LNCAP (cell line): ENCODE measurements around the gene MMP24.

Experiments
- TF ChIP-seq, protein P1 (sequence below): fragments of 450-650 bp; IDR thresholded peaks from 2 replicates; pipeline ENCODE4 v1.5.1; 2017; ENCODE audit warnings: mild to moderate bottlenecking

Gene MMP24

DNA sequence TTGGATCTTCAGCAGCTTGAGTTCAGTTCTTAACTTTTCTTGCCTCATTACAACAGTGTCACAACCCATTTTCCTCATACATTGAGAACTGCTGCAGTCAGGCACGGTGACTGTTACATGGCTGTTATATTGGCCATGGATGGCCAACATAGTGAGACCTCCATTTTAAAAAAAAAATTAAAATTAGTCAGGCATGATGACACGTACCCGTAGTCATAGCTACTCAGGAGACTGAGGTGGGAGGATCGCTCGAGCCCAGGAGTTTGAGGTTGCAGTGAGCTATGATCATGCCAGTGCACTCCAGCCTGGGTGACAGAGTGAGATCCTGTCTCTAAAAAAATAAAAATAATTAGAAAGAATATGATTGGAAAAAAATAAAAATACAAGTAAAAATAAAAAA, 9.9 kb upstream of the MMP24 start:
- TF ChIP-seq, protein P1, sequence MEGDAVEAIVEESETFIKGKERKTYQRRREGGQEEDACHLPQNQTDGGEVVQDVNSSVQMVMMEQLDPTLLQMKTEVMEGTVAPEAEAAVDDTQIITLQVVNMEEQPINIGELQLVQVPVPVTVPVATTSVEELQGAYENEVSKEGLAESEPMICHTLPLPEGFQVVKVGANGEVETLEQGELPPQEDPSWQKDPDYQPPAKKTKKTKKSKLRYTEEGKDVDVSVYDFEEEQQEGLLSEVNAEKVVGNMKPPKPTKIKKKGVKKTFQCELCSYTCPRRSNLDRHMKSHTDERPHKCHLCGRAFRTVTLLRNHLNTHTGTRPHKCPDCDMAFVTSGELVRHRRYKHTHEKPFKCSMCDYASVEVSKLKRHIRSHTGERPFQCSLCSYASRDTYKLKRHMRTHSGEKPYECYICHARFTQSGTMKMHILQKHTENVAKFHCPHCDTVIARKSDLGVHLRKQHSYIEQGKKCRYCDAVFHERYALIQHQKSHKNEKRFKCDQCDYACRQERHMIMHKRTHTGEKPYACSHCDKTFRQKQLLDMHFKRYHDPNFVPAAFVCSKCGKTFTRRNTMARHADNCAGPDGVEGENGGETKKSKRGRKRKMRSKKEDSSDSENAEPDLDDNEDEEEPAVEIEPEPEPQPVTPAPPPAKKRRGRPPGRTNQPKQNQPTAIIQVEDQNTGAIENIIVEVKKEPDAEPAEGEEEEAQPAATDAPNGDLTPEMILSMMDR: no peak

DNA sequence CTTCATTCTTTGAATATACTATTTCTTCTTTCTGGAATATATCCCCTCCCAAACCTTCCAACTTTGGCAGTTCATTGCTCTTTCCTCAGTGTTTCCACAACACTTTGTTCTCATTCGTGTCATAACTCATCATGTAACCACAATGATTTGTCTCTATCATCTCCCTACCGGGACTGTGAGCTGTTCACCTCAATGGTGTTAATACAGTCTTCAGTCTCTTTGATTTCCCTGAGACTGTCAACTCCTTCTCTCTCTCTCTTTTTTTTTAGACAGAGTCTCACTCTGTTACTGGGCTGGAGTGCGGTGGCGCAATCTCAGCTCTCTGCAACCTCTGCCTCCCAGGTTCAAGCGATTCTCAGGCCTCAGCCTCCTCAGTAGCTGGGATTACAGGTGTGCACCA, 2.5 kb upstream of the MMP24 start:
- TF ChIP-seq, protein P1: no peak

DNA sequence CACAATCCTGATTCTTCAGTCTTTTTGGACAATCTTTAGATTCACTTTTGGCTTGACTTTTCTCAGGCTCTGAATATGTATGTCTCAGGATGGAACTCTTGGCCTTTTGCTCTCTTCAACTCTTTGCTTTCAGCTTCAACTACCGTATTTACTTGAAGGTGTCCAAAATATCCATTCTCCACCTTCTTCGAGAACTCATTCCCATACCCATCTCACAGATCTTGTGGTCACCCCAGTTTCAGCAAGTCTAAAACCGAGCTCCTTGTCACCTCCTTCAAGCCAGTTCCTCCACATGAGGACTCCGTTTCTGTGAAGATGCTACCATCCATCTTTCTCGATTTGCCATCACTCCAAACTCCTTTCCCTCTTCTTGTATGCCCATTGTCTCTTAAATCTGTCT, 2.0 kb upstream of the MMP24 start:
- TF ChIP-seq, protein P1: no peak

DNA sequence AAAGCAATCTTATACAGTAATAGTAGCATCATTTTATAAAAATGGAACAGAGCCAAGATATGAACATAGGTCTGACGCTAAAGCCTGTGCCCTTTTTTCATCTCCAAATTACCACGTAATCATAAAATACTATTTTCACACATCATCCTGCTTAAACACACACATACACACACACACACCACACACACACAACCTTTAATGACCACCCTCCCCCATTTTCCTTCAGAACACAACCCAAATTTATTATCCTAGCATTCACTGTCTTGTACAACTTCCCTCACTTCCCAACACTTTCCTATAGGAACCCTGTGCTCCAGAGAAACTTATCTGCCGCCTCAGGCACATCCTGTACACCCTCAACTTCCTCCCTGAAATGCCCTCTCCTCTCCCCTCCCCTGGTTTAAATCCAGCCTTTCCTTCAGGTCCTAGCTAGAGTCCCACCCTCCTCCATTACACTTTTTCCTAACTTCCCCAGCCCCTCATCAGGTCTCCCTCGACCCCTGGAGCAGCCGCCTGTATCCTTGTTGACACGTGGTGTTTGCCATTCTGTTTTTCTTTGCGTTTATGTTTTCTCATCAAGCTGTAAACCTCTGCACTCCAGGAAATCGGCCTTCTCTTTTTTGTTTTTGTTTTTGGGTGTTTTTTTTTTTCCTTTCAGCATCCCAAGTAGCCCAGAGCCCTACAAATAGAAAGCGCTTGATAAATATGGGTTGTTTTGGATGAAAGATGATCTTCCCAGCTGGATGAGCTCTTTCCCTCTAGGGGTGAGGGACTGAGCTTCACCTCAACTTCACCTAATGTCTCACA, 968 bp upstream of the MMP24 start:
- TF ChIP-seq, protein P1: no peak

DNA sequence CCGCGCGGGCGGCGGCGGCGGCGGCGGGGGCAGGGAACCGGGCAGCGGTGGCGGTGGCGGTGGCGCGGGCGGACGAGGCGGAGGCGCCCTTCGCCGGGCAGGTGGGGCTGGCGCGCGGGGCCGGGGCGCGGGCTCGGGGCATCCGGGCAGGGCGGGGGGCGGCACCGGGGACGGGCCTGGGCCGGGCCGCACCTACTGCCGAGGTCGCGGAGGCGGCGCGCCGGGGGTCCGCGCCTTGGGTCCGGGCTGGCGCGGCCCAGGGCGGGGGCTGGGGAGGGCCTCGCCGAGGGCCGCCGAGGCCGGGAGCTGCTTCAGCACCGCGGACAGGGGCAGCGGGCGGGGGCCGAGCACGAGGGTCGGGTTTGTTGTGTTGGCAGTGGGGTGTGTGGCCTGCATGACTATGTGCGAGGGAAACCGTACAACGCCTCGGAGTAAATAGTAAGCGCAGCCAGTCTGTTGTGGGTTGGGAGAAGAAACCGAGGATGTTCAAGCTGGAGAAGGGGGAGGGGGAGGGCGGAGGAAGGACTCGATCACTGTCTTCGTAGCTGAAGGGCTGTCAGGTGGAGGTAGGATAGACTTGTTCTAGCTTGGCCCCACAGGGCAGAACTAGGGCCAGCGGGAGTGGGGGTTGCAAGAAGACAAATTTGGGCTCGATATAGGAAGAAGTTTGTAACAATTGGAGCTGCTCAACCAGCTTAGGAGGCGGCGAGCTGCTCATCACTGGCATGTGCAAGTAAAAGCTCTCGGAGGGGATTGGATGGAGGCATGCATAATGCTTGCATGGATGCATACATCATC, 593 bp downstream of the MMP24 start:
- TF ChIP-seq, protein P1: no peak

DNA sequence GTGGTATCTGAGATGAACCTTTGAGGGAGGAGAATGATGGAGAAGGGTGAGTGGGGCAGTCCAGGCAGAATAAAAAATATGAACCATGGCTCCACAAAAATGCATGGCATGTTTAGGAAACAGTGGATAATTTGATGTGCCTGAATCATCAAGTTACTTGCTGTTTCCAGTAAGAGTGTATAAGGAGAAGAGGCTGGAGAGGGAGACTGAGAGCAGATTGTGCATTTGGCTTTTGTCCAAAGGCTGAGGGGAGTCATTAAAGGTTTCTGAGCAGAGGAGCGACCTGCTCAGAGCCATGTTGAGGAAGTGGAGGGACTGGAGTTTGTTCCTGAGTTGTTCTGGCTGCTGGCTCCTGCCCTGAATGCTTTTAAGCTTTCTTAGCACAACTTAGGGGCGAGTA, 6.1 kb downstream of the MMP24 start:
- TF ChIP-seq, protein P1: no peak

DNA sequence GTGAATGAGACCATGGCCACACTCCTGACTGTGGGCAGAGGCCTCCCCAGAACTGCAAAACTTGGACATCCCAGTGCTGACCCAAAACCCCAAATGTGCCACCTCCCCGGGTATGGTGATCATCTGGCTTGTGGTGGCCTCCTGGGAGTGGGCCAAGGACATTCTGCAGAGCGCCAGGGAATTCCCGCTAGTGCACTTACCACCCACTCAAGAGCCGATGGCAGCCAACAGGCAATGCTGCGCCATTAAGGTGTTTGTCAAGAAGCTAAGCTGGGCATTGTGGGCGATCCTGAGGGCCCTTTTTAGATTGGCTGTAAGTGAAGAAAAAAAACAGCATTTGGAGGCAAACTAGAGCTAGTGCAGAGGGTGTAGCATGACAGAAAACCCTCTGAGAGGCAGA, 9.4 kb downstream of the MMP24 start:
- TF ChIP-seq, protein P1: no peak
